Right hindlimb (tissue), 1 donor: ENCODE measurements around the gene CEP43.
A peak's percentile ranks its signal among the peaks of the same experiment; 100 is the strongest.
"Not testable (repeated sequence)": the region's sequence is repeated elsewhere in the genome, so short reads cannot be mapped to it uniquely, and the experiment has no call there.

Source experiments
- DNase-seq: peaks from one replicate; pipeline ENCODE4 v3.0.0-alpha.2; 2018

The CEP43 gene

GRCh38 chr6:166999145-166999883, at the start of gene CEP43:
CEP43 (plus strand) TSS chr6:166999397; CDS start chr6:166999413, 16 bp downstream.
- DNase-seq = peak; percentile 99

- DNase-seq = no peak
Measured at GRCh38 chr6:166949528-166950442, 49.4 kb upstream of the CEP43 start.

- no peak for DNase-seq
Measured at GRCh38 chr6:166950443-166950821, 48.8 kb upstream of the CEP43 start.

GRCh38 chr6:166950892-166951669, 48.1 kb upstream of the CEP43 start:
- not testable (repeated sequence) for DNase-seq

- DNase-seq = no peak
Measured at GRCh38 chr6:166951670-166952060, 47.5 kb upstream of the CEP43 start.

- no peak for DNase-seq
Measured at GRCh38 chr6:166952121-166952520, 47.1 kb upstream of the CEP43 start.

GRCh38 chr6:166952567-166953486, 46.4 kb upstream of the CEP43 start:
- no peak for DNase-seq

GRCh38 chr6:166954118-166954713, 45.0 kb upstream of the CEP43 start:
- no peak for DNase-seq

GRCh38 chr6:166955121-166955864, 43.9 kb upstream of the CEP43 start:
- no peak for DNase-seq

GRCh38 chr6:166955865-166956443, 43.2 kb upstream of the CEP43 start:
- no peak for DNase-seq

- peak; percentile 96 for DNase-seq
Measured at GRCh38 chr6:166956444-166957086, 42.6 kb upstream of the CEP43 start, which contains the start of gene RNASET2. RNASET2 (minus strand) TSS chr6:166956550; CDS start chr6:166956182, 368 bp downstream.

GRCh38 chr6:166957087-166957804, 42.0 kb upstream of the CEP43 start:
- DNase-seq = peak; percentile 64

GRCh38 chr6:166957805-166958076, 41.5 kb upstream of the CEP43 start:
- DNase-seq = no peak

- DNase-seq = no peak
Measured at GRCh38 chr6:166958926-166959861, 40.0 kb upstream of the CEP43 start.

GRCh38 chr6:166959911-166960608, 39.1 kb upstream of the CEP43 start:
- DNase-seq = no peak

GRCh38 chr6:166960609-166960978, 38.6 kb upstream of the CEP43 start:
- DNase-seq = no peak

GRCh38 chr6:166966268-166966667, 32.9 kb upstream of the CEP43 start:
- DNase-seq = no peak
